CD4-positive, alpha-beta T cell treated with Interleukin-1 beta for 1 hour (primary cell): ENCODE measurements around the gene CAMTA1.

ENCODE experiments used
- DNase-seq, 2 donors: peaks; one replicate each; pipeline ENCODE4 v3.0.0-alpha.2; 2020 to 2022

The CAMTA1 gene

GRCh38 chr1:7490576-7490975 is 705.3 kb downstream of the CAMTA1 start:
- no peak for DNase-seq

GRCh38 chr1:7491109-7491817 is 706.0 kb downstream of the CAMTA1 start:
- DNase-seq = no peak

- no peak for DNase-seq
Measured at GRCh38 chr1:7491818-7492173, 706.5 kb downstream of the CAMTA1 start.

GRCh38 chr1:7493711-7494454 is 708.6 kb downstream of the CAMTA1 start:
- no peak for DNase-seq

- no peak for DNase-seq
Measured at GRCh38 chr1:7495962-7496361, 710.7 kb downstream of the CAMTA1 start.

GRCh38 chr1:7497107-7497637 is 711.9 kb downstream of the CAMTA1 start:
- no peak for DNase-seq

GRCh38 chr1:7500381-7501083 is 715.3 kb downstream of the CAMTA1 start:
- DNase-seq = no peak

- no peak for DNase-seq
Measured at GRCh38 chr1:7501084-7501491, 715.8 kb downstream of the CAMTA1 start.

GRCh38 chr1:7501723-7502603 is 716.7 kb downstream of the CAMTA1 start:
- no peak for DNase-seq

- DNase-seq = no peak
Measured at GRCh38 chr1:7503691-7504437, 718.6 kb downstream of the CAMTA1 start.

- DNase-seq = no peak
Measured at GRCh38 chr1:7504438-7504720, 719.1 kb downstream of the CAMTA1 start.

GRCh38 chr1:7505094-7505770 is 720.0 kb downstream of the CAMTA1 start:
- no peak for DNase-seq

GRCh38 chr1:7505771-7506453 is 720.7 kb downstream of the CAMTA1 start:
- no peak for DNase-seq

- no peak for DNase-seq
Measured at GRCh38 chr1:7506454-7507284, 721.4 kb downstream of the CAMTA1 start.

GRCh38 chr1:7507285-7508019 is 722.2 kb downstream of the CAMTA1 start:
- DNase-seq = no peak

GRCh38 chr1:7508052-7508933 is 723.0 kb downstream of the CAMTA1 start:
- no peak for DNase-seq

GRCh38 chr1:7508934-7509519 is 723.8 kb downstream of the CAMTA1 start:
- no peak for DNase-seq

GRCh38 chr1:7509598-7509997 is 724.3 kb downstream of the CAMTA1 start:
- no peak for DNase-seq
